H9 (cell line): ENCODE measurements around the gene BHLHA15. TPM values are rescaled to one million over a fixed set of nuclear protein-coding genes. Genes with fewer than 3 reads are reported as not detected.

ENCODE experiments used
- DNase-seq: peaks from one replicate; pipeline ENCODE4 v3.0.0-alpha.2; 2017
- H2AFZ ChIP-seq: one replicate; pipeline ENCODE4 v1.6.1; 2013; ENCODE audit warnings: mild to moderate bottlenecking, low read length, control low read depth, moderate library complexity
- H2AK5ac ChIP-seq: 2 replicates; pipeline ENCODE4 v1.6.1; 2013; ENCODE audit warnings: low read length, control low read depth, mixed read lengths; ENCODE audit not compliant: insufficient read length
- H2BK120ac ChIP-seq: one replicate; pipeline ENCODE4 v1.6.1; 2013; ENCODE audit warnings: low read depth, mild to moderate bottlenecking, low read length, control low read depth, inconsistent platforms; ENCODE audit not compliant: poor library complexity, severe bottlenecking
- H2BK12ac ChIP-seq: 2 replicates; pipeline ENCODE4 v1.6.1; 2013; ENCODE audit warnings: low read length, control low read depth, mixed read lengths, low read depth; ENCODE audit not compliant: insufficient read length
- H2BK15ac ChIP-seq: 2 replicates; pipeline ENCODE4 v1.6.1; 2013; ENCODE audit warnings: low read depth, low read length, control low read depth
- H2BK20ac ChIP-seq: one replicate; pipeline ENCODE4 v1.6.1; 2013; ENCODE audit warnings: low read depth, mild to moderate bottlenecking, low read length, control low read depth, inconsistent platforms; ENCODE audit not compliant: poor library complexity, severe bottlenecking
- H2BK5ac ChIP-seq: 2 replicates; pipeline ENCODE4 v1.6.1; 2013; ENCODE audit warnings: low read length, control low read depth, mixed read lengths; ENCODE audit not compliant: insufficient read length
- H3K14ac ChIP-seq: 2 replicates; pipeline ENCODE4 v1.6.1; 2013; ENCODE audit warnings: low read length, control low read depth; ENCODE audit not compliant: insufficient read depth
- H3K18ac ChIP-seq: 2 replicates; pipeline ENCODE4 v1.6.1; 2013; ENCODE audit warnings: low read depth, mild to moderate bottlenecking, mixed read lengths, low read length, control low read depth; ENCODE audit not compliant: insufficient read length
- H3K23ac ChIP-seq: 2 replicates; pipeline ENCODE4 v1.6.1; 2013; ENCODE audit warnings: low read length, control low read depth, mixed read lengths, low read depth; ENCODE audit not compliant: insufficient read length
- H3K23me2 ChIP-seq: 2 replicates; pipeline ENCODE4 v1.6.1; 2013; ENCODE audit warnings: low read depth, mild to moderate bottlenecking, mixed read lengths, low read length, control low read depth; ENCODE audit not compliant: insufficient read length, poor library complexity, severe bottlenecking
- H3K27ac ChIP-seq: 2 replicates; pipeline ENCODE4 v1.5.1; 2013; ENCODE audit warnings: low read length, control low read depth, mixed read lengths, low read depth; ENCODE audit not compliant: insufficient read length
- H3K27me3 ChIP-seq: 2 replicates; pipeline ENCODE4 v1.6.1; 2013; ENCODE audit warnings: low read length, control low read depth, inconsistent platforms; ENCODE audit not compliant: insufficient read depth
- H3K4ac ChIP-seq: 2 replicates; pipeline ENCODE4 v1.6.1; 2013; ENCODE audit warnings: low read depth, mild to moderate bottlenecking, control low read depth, inconsistent platforms, low read length, moderate library complexity
- H3K4me1 ChIP-seq: 2 replicates; pipeline ENCODE4 v1.6.1; 2013; ENCODE audit warnings: low read length, control low read depth, inconsistent platforms; ENCODE audit not compliant: insufficient read depth
- H3K4me2 ChIP-seq: 2 replicates; pipeline ENCODE4 v1.6.1; 2013; ENCODE audit warnings: low read length, control low read depth, mixed read lengths; ENCODE audit not compliant: insufficient read length, insufficient read depth
- H3K56ac ChIP-seq: 2 replicates; pipeline ENCODE4 v1.6.1; 2013; ENCODE audit warnings: low read depth, mild to moderate bottlenecking, mixed read lengths, low read length, control low read depth; ENCODE audit not compliant: insufficient read length
- H3K79me1 ChIP-seq: 2 replicates; pipeline ENCODE4 v1.6.1; 2013; ENCODE audit warnings: low read depth, mild to moderate bottlenecking, moderate library complexity, low read length, control low read depth, inconsistent platforms; ENCODE audit not compliant: insufficient read depth, poor library complexity, severe bottlenecking
- H3K79me2 ChIP-seq: 2 replicates; pipeline ENCODE4 v1.6.1; 2013; ENCODE audit warnings: low read length, control low read depth, inconsistent platforms; ENCODE audit not compliant: insufficient read depth
- H3K9ac ChIP-seq: 2 replicates; pipeline ENCODE4 v1.6.1; 2013; ENCODE audit warnings: low read length, control low read depth, mixed read lengths; ENCODE audit not compliant: insufficient read length; ENCODE audit errors: extremely low read depth
- H3K9me3 ChIP-seq: one replicate; pipeline ENCODE4 v1.6.1; 2013; ENCODE audit warnings: low read depth, low read length, inconsistent platforms; ENCODE audit not compliant: control insufficient read depth
- H3T11ph ChIP-seq: one replicate; pipeline ENCODE4 v1.6.1; 2013; ENCODE audit warnings: mild to moderate bottlenecking, low read length, control low read depth, inconsistent platforms
- H4K20me1 ChIP-seq: one replicate; pipeline ENCODE4 v1.6.1; 2013; ENCODE audit not compliant: control insufficient read depth, insufficient read length, insufficient read depth
- H4K5ac ChIP-seq: 2 replicates; pipeline ENCODE4 v1.6.1; 2013; ENCODE audit warnings: low read depth, mild to moderate bottlenecking, mixed read lengths, low read length, control low read depth; ENCODE audit not compliant: insufficient read length
- H4K8ac ChIP-seq: replicated peaks from 2 replicates; pipeline ENCODE4 v1.6.1; 2013; ENCODE audit warnings: low read length, control low read depth, mixed read lengths, low read depth; ENCODE audit not compliant: insufficient read length
- H4K91ac ChIP-seq: 2 replicates; pipeline ENCODE4 v1.6.1; 2013; ENCODE audit warnings: low read depth, mild to moderate bottlenecking, moderate library complexity, mixed read lengths, low read length, control low read depth; ENCODE audit not compliant: insufficient read length
- H3K27ac Mint-ChIP-seq, 3 experiments: 2 replicates in 2 of 3; 3 replicates in 1 of 3; pipeline ENCODE4 v1.8.0; 2020 to 2021; ENCODE audit warnings: mixed read lengths in 3 of 3, mild to moderate bottlenecking in 1 of 3, moderate library complexity in 1 of 3
- H3K27me3 Mint-ChIP-seq: 2 replicates; pipeline ENCODE4 v1.8.0; 2021; ENCODE audit warnings: low read depth, mild to moderate bottlenecking, moderate library complexity, mixed read lengths
- H3K36me3 Mint-ChIP-seq, 3 experiments: 2 replicates in 2 of 3; 3 replicates in 1 of 3; pipeline ENCODE4 v1.8.0; 2020 to 2021; ENCODE audit warnings: low read depth in 3 of 3, mixed read lengths in 3 of 3; ENCODE audit not compliant: insufficient read depth in 1 of 3
- H3K4me1 Mint-ChIP-seq, 2 experiments: 2 replicates each; pipeline ENCODE4 v1.8.0; 2020; ENCODE audit warnings: mixed read lengths in 2 of 2
- H3K4me3 Mint-ChIP-seq, 2 experiments: 2 replicates in 1 of 2; 3 replicates in 1 of 2; pipeline ENCODE4 v1.8.0; 2020 to 2021; ENCODE audit warnings: mild to moderate bottlenecking in 2 of 2, mixed read lengths in 2 of 2, moderate library complexity in 1 of 2
- H3K9me3 Mint-ChIP-seq, 2 experiments: 2 replicates in 1 of 2; 3 replicates in 1 of 2; pipeline ENCODE4 v1.8.0; 2020; ENCODE audit warnings: mild to moderate bottlenecking in 2 of 2, mixed read lengths in 2 of 2, moderate library complexity in 1 of 2
- CTCF ChIP-seq: fragments of 200-600 bp; sonication (generic); conservative IDR thresholded peaks from 3 replicates; pipeline ENCODE4 v1.8.0; 2021; ENCODE audit warnings: antibody characterized with exemption, mild to moderate bottlenecking
- WGBS: extraction: QIAGEN DNeasy Blood & Tissue Kit; methylation state at CpG from one replicate; pipeline ENCODE4 v1.1.7; 2013; ENCODE audit warnings: missing lambda C conversion rate, low lambda C conversion rate, mixed read lengths; ENCODE audit not compliant: insufficient read length; ENCODE audit errors: extremely low coverage; 5-methylcytosine and 5-hydroxymethylcytosine counted together
- total RNA-seq: library from RNA; stranded (reverse); gene quantifications from 2 replicates; pipeline ENCODE4 v1.2.1, GENCODE V29; 2021

The BHLHA15 gene
- total RNA-seq, 1 experiment from 2014 or later: 1.4 TPM

- Histone ChIP-seq H3K9me3 (no peaks in the 10 kb centered on the region), H3T11ph (no peak overlapping the region), H4K8ac (no peak overlapping the region), H2BK12ac (no peak overlapping the region), H2AFZ (no peak overlapping the region), H2AK5ac (no peak overlapping the region), H3K4me2 (no peak overlapping the region), H4K91ac (no peak overlapping the region), H3K27ac (no peak overlapping the region), H3K27me3 (no peaks in the 10 kb centered on the region), H2BK5ac (no peak overlapping the region), H3K56ac (no peak overlapping the region), H3K4ac (no peak overlapping the region), H3K23ac (no peak overlapping the region), H3K9ac (no peak overlapping the region), H2BK20ac (no peak overlapping the region), H3K4me1 (no peaks in the 10 kb centered on the region), H4K20me1 (no peaks in the 10 kb centered on the region), H3K14ac (no peak overlapping the region), H4K5ac (no peak overlapping the region), H2BK120ac (no peak overlapping the region), H3K79me2 (no peaks in the 10 kb centered on the region), H2BK15ac (no peak overlapping the region), H3K79me1 (no peaks in the 10 kb centered on the region), H3K18ac (no peak overlapping the region), H3K23me2 (peaks cover 2% of the 10 kb centered on the region)
- DNase-seq: no peak
- 0 out of 7 replicates have a peak overlapping the region, but pooled peaks of 1 of the 3 experiments have one; percentile 23 for H3K27ac Mint-ChIP-seq
- no peak overlapping the region for H3K4me3 Mint-ChIP-seq
- H3K36me3 Mint-ChIP-seq: peaks cover 0 to 3% (median 0%) of the 10 kb centered on the region in 3 experiments; a peak in 2 of 7 replicates
- no peaks in the 10 kb centered on the region; a peak in 1 of 5 replicates for H3K9me3 Mint-ChIP-seq
- WGBS: no CpG with 5 or more reads among the region's 25 CpGs
- H3K4me1 Mint-ChIP-seq: peaks cover 0 to 3% of the 10 kb centered on the region in 2 experiments; a peak in 1 of 4 replicates
- TF ChIP-seq CTCF: no peak
- no peaks in the 10 kb centered on the region for H3K27me3 Mint-ChIP-seq
Measured at GRCh38 chr7:98231493-98232262, 20.4 kb downstream of the BHLHA15 start.
